Thyroid gland (tissue), 4 donors: ENCODE measurements around the gene UPF3A.

Experiments
- CTCF ChIP-seq, 6 experiments: fragments of 200-600 bp in 3 of 6; fragments of 450-650 bp in 3 of 6; sonication (generic) in 3 of 6; IDR thresholded peaks; one replicate each; pipeline ENCODE4 v1.5.1; 2016 to 2019; ENCODE audit warnings: antibody characterized with exemption in 6 of 6, mild to moderate bottlenecking in 2 of 6, inconsistent platforms in 1 of 6, moderate library complexity in 1 of 6
- POLR2A ChIP-seq, 2 donors: fragments of 450-650 bp; IDR thresholded peaks; one replicate each; pipeline ENCODE4 v1.6.1; 2017; ENCODE audit warnings: antibody characterized with exemption in 2 of 2, mild to moderate bottlenecking in 2 of 2, moderate library complexity in 1 of 2

GRCh38 chr13:114330086-114330485 is 48.7 kb downstream of the UPF3A start:
- TF ChIP-seq CTCF (IDR thresholded peaks at IDR 0.05) = no peak
- TF ChIP-seq POLR2A (IDR thresholded peaks at IDR 0.05) = no peak
